HG02571 (cell line): ENCODE data around the gene TMEM165.
A peak's percentile ranks its signal among the peaks of the same experiment; 100 is the strongest.

Experiments
- ATAC-seq: cut with Tn5 transposase; IDR thresholded peaks from one replicate; pipeline ENCODE4 v1.9.1; 2021; ENCODE audit warnings: mild to moderate bottlenecking, moderate library complexity; ENCODE audit not compliant: unreplicated experiment

TMEM165 gene

GRCh38 chr4:55405073-55405472, 9.3 kb downstream of the TMEM165 start:
- no peak for ATAC-seq

DNA sequence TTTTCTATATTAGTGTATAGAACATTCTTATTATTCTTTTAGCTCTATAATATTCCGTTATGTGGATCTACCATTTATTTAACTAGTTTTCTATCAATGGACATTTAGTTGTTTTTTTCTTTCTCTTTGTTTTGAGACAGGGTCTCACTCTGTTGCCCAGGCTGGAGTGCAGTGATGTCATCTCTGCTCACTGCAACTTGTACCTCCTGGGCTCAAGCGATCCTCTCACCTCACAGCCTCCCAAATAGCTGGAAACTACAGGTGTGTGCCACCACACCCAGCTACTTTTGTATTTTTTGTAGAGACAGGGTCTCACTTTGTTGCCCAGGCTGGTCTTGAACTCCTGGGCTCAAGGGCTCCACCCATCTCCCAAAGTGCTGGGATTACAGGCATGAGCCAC, 10.8 kb downstream of the TMEM165 start:
- ATAC-seq = no peak

GRCh38 chr4:55407119-55407518, 11.4 kb downstream of the TMEM165 start:
- no peak for ATAC-seq

DNA sequence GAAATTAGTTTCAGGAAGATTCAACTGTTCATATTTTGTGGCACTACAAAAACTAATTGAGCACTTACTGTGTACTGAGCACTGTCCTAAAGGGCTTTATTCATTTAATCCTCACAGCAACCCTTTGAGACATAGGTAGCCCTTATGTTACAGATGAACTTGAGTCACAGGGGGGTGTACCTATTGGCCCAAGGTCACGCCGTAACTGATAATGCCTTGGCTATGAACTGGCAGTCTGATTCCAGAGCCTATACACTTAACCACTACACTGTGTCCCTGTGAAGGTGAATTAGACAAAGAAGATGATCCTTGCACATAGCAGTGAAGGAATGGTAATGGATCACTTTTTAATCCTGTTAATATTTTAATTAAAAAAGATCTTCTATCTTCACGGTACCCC, 12.0 kb downstream of the TMEM165 start:
- no peak for ATAC-seq

GRCh38 chr4:55409468-55410171, 13.9 kb downstream of the TMEM165 start:
- ATAC-seq = no peak

- ATAC-seq = no peak
These were observed 14.7 kb downstream of the TMEM165 start for GRCh38 chr4:55410431-55410830.

DNA sequence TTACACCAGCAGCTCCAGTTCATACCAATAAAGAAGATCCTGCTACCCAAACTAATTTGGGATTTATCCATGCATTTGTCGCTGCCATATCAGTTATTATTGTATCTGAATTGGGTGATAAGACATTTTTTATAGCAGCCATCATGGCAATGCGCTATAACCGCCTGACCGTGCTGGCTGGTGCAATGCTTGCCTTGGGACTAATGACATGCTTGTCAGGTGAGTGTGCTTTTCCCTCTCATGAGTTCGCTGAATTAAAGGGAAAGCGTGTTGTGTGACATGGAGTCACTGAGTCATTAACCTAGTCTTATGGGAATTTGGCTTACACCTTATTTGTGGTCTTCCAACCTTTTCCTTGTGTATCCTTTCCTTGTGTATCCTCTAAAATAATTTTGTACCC, 15.9 kb downstream of the TMEM165 start:
- no peak for ATAC-seq

DNA sequence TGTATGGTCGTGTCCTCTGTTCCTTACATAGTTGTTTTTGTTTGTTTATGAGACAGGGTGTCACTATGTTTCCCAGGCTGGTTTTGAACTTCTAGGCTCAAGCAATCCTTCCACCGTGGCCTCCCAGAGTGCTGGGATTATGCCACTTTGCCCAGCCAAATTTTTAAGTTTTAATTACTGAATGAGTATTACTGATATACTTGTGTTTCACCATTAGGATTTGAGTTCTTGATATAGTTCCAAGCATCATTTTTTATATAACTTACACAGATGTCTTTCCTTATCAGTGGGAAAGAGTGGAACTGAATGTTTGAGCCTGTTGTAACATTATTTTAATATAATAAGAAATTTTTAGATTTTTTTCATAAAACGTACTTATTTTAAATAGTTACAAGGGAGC, 20.4 kb downstream of the TMEM165 start:
- no peak for ATAC-seq

DNA sequence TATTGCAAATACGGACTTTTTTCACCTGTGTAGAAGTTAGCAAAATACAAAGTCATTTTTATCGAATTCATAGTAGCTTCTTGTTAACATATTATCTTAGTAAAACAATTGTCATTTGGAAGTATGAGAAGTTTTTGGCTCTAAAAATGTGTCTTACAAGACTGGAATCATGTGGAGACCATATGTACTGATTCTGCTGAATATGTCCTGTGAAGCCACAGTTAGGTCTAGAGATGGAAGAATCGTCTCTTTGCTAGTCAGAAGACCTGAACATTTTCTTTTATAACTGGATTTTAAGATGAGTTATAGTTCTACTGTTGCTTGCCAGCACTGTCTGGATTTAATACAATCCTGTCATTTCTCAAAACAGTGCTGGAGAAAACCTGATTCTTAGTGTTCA, 29.0 kb downstream of the TMEM165 start:
- no peak for ATAC-seq

DNA sequence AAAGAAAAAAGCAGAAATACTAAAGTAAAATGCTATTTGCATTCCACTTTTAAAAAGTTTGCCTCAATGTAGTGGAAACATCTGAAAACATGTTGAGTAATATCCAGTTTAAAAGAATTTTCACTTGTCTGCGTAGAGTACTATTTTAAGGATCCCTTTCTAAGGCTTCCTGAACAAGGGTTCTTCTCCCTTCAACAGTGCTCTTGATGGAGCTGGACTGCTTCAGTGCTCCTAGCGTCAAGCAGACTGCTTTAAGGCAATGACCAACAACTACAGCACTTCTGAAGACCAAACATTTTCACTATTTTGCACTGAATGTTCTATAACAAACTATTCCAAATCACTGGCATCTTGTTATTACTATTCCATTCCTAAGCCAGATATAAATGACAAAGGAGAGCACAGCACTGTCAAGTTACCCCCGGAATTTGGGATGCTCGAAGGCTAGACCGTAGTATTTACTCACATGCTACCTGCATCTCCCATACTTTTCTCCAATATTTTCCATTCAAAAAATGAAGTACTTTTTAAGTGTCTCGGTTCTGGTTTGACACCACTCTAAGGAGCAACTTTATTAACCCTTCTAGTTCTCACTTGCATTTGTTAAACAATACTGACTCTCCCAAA, 36.1 kb downstream of the TMEM165 start:
- ATAC-seq = no peak

GRCh38 chr4:55435141-55435841, 39.5 kb downstream of the TMEM165 start:
- peak; percentile 54 for ATAC-seq

DNA sequence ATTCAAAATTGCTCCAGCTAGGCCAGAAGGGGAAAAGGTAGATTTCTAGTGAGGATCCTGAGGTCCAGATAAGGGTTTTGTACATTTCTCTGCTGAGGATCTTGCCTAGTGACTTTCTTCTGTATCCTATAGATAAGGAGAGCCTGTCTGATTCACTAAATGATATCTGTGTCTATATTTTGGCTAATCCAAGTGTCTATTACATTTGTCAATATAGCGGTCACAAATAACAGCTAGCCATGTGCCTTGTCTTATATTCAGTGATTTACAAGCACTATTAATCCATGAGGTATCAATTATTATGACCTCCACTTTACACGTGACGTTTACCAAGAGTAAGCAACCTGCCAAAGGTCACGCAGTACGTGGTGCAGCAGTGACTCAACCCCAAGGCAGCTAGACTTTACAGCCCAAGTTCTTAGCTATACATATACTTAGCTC, 41.6 kb downstream of the TMEM165 start:
- ATAC-seq = no peak

DNA sequence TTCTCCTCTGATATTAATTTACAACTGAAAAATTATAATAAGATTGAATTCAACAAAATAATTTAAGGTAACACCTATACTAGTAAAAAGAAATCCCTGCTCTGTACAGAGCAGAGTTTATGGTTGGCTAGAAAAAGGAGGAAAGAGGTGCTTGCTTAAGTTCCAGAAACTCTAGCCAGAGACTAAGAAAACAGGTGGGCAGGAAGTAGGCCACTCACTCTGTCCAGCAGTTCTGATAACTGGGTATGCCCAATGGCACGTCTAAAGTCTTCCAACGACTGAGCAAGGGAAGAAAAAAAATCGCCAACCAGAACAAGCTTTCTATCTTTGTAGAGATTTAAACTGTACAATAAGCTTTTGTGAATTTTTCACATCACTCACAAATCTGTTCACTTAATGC, 42.1 kb downstream of the TMEM165 start:
- no peak for ATAC-seq

GRCh38 chr4:55438314-55438713, 42.6 kb downstream of the TMEM165 start:
- ATAC-seq = no peak

DNA sequence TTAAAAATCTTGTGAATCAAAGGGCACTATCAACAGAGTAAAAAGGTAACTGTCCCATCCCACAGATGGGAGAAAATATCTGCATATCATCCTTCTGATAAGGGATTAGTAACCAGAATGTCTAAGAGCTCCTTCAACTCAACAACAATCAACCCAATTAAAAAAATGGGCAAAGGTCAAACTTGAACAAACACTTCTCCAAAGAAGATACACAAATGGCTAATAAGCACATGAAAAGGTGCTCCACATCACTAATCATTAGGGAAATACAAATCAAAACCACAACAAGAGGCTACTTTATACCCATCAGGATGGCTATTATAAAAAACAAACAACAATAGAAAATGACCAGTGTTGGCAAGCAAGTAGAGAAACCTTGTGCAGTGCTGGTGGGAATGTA, 43.3 kb downstream of the TMEM165 start:
- no peak for ATAC-seq

GRCh38 chr4:55440786-55441185, 45.0 kb downstream of the TMEM165 start:
- ATAC-seq = no peak

DNA sequence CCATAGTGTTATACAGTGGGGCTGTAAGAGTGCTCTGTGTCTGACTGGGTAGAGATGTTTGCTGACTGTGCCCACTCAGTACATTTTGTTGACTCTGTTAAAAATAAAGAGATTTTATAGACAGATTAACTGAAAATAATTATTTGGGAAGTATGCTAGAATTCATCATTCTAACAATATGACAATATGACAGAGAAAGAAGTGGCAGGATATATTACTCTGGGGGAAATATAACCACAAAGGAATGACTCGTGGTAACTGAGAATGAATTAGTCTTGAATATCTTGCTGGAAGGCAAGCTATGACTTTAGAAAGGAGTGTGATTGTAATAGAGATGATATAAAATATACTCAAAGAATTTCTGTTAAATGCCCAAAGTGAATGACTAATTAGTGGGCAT, 46.8 kb downstream of the TMEM165 start:
- ATAC-seq = no peak

DNA sequence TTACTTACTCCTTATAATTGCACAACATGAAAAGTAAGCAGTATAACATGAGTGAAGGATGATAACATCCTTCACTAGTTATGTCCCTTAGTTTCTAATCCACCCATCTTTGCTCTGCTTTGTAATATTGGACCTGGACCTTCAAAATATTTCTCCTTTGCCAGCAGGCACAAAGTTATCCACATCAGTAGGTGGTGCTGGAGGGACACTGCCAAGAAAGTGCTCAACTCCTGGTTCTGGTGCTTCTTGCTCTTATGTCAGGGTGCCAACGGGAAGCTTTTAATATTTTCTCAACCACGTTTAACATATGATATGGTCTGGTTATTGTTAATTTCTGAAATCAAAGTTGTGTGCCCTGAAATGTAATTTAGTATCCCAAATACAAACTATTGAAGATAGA, 49.1 kb downstream of the TMEM165 start:
- ATAC-seq = no peak

DNA sequence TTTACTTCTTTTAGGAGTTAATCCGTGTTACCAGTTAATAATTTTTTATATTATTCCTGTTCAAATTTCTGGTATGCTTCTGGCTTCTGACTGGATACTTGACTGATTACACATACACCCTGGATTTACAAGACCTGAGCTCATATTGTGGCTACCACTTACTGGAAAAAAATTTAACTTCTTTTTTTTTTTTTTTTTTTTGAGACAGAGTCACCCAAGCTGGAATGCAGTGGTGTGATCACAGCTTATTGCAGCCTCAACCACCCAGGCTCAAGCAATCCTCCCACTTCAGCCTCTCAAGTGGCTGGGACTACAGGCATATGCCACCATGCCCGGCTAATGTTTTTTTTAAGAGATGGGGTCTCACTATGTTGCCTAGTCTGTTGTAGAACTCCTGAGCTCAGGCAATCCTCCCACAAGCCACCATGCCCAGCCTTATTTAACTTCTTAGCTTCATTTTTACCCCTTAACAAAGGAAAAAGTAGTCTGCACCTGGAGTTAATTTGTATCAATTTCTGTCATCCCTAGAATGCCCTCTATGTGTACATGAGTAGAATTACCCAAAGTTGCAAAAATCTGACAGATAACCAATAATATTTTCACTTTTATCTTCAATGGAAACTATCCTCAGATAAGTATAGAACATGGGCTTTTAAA, 50.3 kb downstream of the TMEM165 start:
- no peak for ATAC-seq

- no peak for ATAC-seq
These were observed 50.8 kb downstream of the TMEM165 start for GRCh38 chr4:55446578-55446922.

DNA sequence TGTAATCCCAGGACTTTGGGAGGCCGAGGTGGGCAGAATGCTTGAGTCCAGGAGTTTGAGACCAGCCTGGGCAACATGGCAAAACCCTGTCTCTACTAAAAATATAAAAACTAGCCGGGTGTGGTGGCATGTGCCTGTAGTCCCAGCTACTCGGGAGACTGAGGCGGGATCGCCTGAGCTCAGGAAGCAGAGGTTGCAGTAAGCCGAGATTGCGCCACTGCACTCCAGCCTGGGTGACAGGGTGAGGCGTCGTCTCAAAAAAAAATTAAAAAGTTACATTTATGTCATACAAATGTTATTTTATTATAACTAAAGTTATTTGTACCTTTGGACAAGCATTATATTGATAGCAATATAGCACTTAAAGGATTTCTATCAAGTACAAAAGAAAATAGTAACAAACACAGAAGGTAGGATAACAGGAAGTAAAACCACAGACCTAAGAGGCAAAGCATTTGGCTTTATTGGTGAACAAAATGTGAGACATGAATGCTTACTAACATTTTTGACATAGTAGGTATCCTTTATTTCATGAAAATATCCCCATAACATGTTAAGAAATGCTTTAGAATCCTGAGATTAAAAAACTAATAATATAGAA, 51.5 kb downstream of the TMEM165 start:
- no peak for ATAC-seq
